Thyroid gland (tissue), 4 donors: ENCODE results near the gene NEK6.

Source experiments
- POLR2A ChIP-seq, 2 donors: fragments of 450-650 bp; IDR thresholded peaks; one replicate each; pipeline ENCODE4 v1.6.1; 2017; ENCODE audit warnings: antibody characterized with exemption in 2 of 2, mild to moderate bottlenecking in 2 of 2, moderate library complexity in 1 of 2
- TF ChIP-seq, protein P1 (sequence below), 6 experiments: fragments of 200-600 bp in 3 of 6; fragments of 450-650 bp in 3 of 6; sonication (generic) in 3 of 6; IDR thresholded peaks; one replicate each; pipeline ENCODE4 v1.5.1; 2016 to 2019; ENCODE audit warnings: antibody characterized with exemption in 6 of 6, mild to moderate bottlenecking in 2 of 6, inconsistent platforms in 1 of 6, moderate library complexity in 1 of 6

DNA sequence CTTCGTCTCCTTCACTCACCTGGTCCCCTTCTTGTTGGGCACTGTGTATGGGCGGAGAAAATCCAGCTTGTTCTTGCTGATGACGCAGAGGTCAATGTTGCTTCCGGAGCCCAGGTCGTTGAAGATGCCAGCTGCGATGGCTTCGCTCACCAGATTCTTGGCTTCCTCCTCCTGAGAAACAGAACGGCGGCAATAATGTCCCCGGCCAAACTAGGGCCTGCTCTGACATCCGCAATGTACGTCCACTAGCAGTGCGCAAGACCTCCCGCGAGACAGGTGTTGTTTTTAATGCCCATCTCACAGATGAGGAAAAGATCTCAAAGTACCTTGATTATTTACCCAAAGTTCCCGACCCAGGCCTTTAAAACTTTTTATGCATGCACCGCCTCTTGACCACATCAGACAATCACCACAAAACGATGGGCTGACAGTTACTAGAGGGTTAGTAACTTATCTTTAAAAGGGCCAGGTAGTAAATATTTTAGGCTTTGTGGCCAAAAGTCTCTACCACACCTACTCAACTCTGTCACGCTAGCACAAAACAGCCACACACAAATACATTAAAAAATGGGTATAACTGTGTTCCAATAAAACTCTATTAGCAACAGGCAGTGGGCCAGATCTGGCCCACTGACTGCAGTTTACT, 99.1 kb downstream of the NEK6 start:
- TF ChIP-seq, protein P1, sequence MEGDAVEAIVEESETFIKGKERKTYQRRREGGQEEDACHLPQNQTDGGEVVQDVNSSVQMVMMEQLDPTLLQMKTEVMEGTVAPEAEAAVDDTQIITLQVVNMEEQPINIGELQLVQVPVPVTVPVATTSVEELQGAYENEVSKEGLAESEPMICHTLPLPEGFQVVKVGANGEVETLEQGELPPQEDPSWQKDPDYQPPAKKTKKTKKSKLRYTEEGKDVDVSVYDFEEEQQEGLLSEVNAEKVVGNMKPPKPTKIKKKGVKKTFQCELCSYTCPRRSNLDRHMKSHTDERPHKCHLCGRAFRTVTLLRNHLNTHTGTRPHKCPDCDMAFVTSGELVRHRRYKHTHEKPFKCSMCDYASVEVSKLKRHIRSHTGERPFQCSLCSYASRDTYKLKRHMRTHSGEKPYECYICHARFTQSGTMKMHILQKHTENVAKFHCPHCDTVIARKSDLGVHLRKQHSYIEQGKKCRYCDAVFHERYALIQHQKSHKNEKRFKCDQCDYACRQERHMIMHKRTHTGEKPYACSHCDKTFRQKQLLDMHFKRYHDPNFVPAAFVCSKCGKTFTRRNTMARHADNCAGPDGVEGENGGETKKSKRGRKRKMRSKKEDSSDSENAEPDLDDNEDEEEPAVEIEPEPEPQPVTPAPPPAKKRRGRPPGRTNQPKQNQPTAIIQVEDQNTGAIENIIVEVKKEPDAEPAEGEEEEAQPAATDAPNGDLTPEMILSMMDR (IDR thresholded peaks at IDR 0.05), result no peak
- no peak for TF ChIP-seq POLR2A (IDR thresholded peaks at IDR 0.05)
